ENCODE measurements around the gene GIMAP2. TPM values are rescaled to one million over a fixed set of nuclear protein-coding genes. Genes with fewer than 3 reads are reported as not detected.
"Not testable (repeated sequence)": the region's sequence is repeated elsewhere in the genome, so short reads cannot be mapped to it uniquely, and the experiment has no call there.

The GIMAP2 gene
- total and polyA plus RNA-seq, 11 donors: 2.1 to 23.5 (median 4.9) TPM

DNA sequence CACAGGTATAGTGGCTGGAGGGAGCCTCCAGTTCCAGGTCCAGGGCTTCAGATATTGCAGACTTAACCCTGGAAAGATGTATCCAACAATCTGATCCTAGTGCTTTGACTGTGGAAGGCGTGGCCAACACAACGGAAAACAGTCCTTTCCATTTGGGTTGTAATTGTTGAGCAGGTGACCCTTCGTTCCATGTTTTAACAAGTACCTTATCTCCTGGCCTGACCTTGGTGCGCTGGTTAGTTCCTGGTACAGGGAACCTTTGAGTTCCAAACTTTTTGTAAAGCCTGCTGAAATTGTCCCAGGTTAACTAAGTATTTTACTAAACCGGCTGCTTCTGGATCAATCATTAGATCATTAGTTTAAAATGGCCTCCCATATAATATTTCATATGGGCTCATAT is 29.5 kb upstream of the GIMAP2 start:
- Histone ChIP-seq H3K4me3 (no peak overlapping the region), H3K4me1 (no peaks in the 10 kb centered on the region), H3K36me3 (no peaks in the 10 kb centered on the region), H3K9me3 (peaks cover 0 to 16% (median 7%) of the 10 kb centered on the region in 12 donors), H3K27ac (no peak overlapping the region), H3K27me3 (no peaks in the 10 kb centered on the region)
- DNase-seq (no peak), ATAC-seq (no peak)
- intact Hi-C loops (cut with DNase I): no loop called here
- WGBS, 4 donors: 76 to 89% (median 85%) methylated on average over 5 of the region's 5 CpGs
- TF ChIP-seq, protein P1, sequence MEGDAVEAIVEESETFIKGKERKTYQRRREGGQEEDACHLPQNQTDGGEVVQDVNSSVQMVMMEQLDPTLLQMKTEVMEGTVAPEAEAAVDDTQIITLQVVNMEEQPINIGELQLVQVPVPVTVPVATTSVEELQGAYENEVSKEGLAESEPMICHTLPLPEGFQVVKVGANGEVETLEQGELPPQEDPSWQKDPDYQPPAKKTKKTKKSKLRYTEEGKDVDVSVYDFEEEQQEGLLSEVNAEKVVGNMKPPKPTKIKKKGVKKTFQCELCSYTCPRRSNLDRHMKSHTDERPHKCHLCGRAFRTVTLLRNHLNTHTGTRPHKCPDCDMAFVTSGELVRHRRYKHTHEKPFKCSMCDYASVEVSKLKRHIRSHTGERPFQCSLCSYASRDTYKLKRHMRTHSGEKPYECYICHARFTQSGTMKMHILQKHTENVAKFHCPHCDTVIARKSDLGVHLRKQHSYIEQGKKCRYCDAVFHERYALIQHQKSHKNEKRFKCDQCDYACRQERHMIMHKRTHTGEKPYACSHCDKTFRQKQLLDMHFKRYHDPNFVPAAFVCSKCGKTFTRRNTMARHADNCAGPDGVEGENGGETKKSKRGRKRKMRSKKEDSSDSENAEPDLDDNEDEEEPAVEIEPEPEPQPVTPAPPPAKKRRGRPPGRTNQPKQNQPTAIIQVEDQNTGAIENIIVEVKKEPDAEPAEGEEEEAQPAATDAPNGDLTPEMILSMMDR (IDR thresholded peaks at IDR 0.05): no peak
- TF ChIP-seq POLR2A (IDR thresholded peaks at IDR 0.05): no peak

DNA sequence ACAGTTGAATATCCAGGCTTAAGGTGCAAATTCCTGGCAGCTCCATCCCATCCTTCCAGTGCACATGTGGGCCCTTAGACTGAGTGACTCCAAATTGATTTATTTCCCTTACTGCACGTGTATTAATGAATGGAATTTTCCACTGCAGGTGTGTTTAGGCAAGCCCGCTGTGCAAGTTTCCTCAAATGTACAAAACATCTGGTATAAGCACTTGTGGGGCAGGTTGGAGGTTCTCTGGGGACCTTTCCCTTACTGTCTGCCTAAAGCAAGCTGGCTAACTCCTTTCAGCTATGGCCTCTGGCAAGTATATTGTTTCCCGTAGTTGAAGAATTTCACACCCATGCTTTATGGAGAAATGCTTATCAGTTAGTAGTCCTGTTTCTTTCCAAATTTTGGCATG is 28.0 kb upstream of the GIMAP2 start:
- intact Hi-C loops (cut with DNase I): no loop called here
- no peak for DNase-seq
- no peak for ATAC-seq
- Histone ChIP-seq H3K4me1 (no peaks in the 10 kb centered on the region), H3K4me3 (no peak overlapping the region), H3K27ac (no peak overlapping the region), H3K36me3 (no peaks in the 10 kb centered on the region), H3K27me3 (no peaks in the 10 kb centered on the region), H3K9me3 (peaks cover 0 to 16% (median 7%) of the 10 kb centered on the region in 12 donors)
- no peak for TF ChIP-seq POLR2A (IDR thresholded peaks at IDR 0.05)
- TF ChIP-seq, protein P1 (IDR thresholded peaks at IDR 0.05): no peak
- WGBS, 4 donors: 58 to 71% (median 67%) methylated on average over 3 of the region's 3 CpGs

DNA sequence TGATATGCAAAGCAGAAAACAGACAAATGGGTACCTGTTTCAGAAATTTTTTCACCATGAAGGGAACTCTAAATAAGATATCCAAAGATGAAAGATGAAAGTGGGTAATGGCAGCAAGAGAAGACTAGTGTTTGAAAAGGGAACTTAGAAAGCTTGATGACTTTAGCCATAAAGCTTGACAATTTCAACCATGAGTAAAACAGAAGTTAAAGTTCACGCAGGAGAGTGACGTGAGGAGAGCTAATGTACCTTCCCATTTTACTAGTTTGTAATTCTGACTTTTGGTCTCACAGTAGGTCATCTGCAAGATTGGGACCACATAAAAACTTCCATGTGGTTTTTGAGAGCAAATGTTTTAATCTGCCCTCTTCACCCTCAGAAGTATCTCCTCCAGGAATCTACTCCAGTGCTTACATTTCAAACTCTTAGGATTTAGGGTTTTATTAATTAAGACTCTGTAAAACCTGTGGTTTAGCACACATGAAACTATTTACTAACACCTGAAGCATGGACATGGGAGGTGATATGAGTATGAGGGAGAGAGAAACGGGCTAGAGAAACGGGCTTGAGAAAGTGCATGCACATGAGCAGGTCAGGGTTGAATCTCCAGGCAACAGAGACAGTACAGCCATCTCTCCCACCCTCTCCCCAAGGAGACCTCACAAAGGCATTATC is 24.4 kb upstream of the GIMAP2 start:
- H3K9me3 ChIP-seq: peaks cover 0 to 16% (median 7%) of the 10 kb centered on the region in 12 donors
- WGBS, 4 donors: 87 to 95% (median 91%) methylated on average over 4 of the region's 4 CpGs
- intact Hi-C loops (cut with DNase I): no loop called here
- DNase-seq (no peak), ATAC-seq (no peak)
- H3K4me3 ChIP-seq: no peak overlapping the region
- no peaks in the 10 kb centered on the region for H3K27me3 ChIP-seq
- no peak overlapping the region for H3K27ac ChIP-seq
- H3K36me3 ChIP-seq: no peaks in the 10 kb centered on the region
- H3K4me1 ChIP-seq: peaks cover 0 to 28% (median 0%) of the 10 kb centered on the region in 12 donors
- TF ChIP-seq, protein P1 (IDR thresholded peaks at IDR 0.05): no peak
- no peak for TF ChIP-seq POLR2A (IDR thresholded peaks at IDR 0.05)

DNA sequence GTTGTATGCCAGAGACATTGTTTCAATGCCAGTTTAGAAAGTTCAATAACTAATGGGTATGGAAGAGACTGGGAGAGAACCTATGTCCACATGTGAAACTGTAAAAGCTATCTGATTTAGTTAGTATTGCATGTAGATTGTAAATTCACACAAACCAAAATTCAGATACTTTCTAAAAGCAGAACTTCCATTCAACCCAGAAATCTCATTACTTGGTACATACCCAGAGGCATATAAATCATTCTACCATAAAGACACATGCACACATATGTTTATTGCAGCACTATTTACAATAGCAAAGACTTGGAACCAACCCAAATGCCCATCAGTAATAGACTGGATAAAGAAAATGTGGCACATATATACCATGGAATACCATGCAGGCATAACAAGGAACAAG is 22.7 kb upstream of the GIMAP2 start:
- ATAC-seq; H3K36me3 ChIP-seq; DNase-seq; H3K27ac ChIP-seq; H3K9me3 ChIP-seq; H3K27me3 ChIP-seq; intact Hi-C loops (cut with DNase I); H3K4me3 ChIP-seq: not testable (repeated sequence)
- H3K4me1 ChIP-seq: peaks cover 0 to 39% (median 0%) of the 10 kb centered on the region in 12 donors
